COLO668 (cell line): ENCODE results near the gene DHRSX.
"Not testable (repeated sequence)": the region's sequence is repeated elsewhere in the genome, so short reads cannot be mapped to it uniquely, and the experiment has no call there.

Experiments used
- DNase-seq: peaks from one replicate; lab custom pipeline; 2025; ENCODE audit not compliant: unreplicated experiment; lab: John Stamatoyannopoulos, UW

Gene DHRSX

DNA sequence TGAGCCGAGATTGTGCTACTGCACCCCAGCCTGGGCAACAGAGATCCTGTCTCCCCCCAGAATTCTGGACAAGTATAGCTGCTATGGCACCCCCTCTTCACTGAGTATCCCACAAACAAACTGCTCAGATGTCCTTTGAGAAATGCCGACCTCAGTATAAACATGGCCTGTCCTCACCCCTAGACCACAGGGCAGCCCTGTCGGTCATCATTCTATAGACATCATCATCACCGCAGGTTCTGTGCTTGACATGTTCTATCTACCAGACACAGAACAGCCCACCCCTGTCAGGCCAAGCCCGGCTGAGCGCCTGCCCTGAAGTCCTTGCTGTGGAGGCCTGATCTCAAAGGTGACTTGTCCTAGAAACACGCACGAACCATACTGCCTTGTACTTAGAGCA is 232.9 kb downstream of the DHRSX start:
- no peak for DNase-seq

DNA sequence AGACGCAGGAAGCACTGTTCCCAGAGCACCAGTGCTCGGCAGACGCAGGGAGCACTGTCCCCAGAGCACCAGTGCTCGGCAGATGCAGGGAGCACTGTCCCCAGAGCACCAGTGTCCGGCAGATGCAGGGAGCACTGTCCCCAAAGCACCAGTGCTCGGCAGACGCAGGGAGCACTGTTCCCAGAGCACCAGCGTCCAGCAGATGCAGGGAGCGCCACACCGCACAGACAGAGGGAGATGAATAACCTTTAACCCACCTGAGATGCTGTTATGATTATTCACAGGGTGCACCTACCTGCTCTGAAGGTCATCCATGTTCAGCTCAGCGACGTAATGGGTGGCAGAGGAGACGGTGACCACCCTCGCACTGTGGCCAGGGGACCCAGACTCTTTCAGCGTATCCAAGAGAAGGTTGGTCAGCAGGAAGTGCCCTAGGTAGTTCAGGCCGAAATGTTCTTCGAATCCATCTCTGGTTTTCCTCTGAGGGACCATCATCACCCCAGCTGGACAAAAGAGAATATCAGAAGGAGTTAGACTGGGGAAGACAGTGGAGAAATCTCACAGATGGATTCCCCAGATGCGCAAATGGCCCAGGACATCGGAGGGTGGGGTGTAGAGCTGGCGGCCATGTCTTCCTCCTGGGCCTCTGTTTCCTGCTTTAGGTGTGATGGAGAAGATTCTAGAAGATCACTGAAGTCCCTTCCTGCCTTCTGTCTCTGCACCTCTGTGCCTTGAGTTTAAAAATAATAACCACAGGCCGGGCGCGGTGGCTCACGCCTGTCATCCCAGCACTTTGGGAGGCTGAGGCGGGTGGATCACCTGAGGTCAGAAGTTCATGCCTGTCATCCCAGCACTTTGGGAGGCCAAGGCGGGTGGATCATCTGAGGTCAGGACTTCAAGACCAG is 234.1 kb downstream of the DHRSX start:
- DNase-seq: no peak

DNA sequence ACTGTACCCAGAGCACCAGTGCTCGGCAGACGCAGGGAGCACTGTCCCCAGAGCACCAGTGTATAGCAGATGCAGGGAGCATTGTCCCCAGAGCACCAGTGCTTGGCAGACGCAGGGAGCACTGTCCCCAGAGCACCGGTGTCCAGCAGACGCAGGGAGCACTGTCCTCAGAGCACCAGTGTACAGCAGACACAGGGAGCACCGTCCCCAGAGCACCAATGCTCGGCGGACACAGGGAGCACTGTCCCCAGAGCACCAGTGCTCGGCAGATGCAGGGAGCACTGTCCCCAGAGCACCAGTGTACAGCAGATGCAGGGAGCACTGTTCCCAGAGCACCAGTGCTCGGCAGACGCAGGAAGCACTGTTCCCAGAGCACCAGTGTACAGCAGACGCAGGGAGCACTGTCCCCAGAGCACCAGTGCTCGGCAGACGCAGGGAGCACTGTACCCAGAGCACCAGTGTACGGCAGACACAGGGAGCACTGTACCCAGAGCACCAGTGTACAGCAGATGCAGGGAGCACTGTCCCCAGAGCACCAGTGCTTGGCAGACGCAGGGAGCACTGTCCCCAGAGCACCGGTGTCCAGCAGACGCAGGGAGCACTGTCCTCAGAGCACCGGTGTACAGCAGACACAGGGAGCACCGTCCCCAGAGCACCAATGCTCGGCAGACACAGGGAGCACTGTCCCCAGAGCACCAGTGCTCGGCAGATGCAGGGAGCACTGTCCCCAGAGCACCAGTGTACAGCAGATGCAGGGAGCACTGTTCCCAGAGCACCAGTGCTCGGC is 234.9 kb downstream of the DHRSX start:
- DNase-seq: not testable (repeated sequence)

DNA sequence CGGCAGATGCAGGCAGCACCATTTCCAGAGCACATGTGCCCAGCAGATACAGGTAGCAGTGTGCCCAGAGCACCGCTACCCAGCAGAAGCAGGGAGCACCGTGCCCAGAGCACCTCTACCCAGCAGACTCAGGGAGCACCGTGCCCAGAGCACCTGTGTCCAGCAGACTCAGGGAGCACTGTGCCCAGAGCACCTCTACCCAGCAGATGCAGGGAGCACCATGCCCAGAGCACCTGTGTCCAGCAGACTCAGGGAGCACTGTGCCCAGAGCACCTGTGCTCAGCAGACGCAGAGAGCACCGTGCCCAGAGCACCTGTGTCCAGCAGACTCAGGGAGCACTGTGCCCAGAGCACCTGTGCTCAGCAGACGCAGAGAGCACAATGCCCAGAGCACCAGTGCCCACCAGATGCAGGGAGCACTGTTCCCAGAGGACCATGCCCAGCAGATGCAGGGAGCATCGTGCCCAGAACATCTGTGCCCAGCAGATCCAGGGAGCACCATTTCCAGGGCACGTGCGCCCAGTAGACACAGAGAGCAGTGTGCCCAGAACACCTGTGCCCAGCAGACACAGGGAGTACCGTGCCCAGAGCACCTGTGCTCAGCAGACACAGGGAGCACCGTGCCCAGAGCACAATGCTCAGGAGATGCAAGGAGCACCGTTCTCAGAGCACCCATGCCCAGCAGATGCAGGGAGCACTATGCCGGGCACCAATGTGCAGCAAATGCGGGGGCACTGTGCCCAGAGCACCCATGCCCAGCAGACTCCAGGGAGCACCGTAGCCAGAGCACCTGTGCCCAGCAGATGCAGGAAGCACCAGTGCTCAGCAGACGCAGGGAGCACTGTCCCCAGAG is 236.4 kb downstream of the DHRSX start:
- DNase-seq: no peak

DNA sequence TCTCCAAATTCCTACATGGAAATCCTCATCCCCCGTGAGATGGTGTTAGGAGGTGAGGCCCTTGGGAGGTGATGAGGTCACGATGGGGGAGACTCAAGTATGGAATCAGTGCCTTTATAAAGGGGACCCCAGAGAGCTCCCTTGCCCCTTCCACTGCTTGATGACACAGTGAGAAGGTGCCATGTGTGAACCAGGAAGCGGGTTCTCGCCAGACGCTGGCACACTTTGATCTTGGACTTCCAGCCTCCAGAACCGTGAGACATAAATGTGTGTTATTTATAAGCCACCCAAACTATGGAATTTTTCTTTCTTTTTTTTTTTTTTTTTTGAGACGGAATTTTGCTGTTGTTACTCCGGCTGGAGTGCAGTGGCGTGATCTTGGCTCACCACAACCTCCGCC is 237.6 kb downstream of the DHRSX start:
- DNase-seq: no peak

DNA sequence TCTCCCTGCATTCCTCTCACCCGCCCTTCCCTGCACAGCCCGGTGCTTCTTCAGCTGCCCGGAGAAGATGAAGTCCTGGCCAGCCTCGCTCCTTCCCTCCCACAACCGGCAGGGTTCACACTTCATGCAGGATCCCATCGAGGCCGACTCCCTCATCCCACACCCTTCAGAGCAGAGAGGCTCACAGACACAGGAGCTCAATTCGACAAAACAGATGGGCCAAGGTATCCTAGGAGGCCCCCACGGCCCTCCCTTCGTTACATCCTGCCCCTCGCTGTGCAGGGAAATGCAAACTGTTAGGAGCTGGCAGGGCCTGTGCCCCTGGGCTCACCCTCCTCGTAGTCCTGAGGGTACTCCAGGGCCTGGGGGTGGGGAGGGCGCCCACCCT is 238.1 kb downstream of the DHRSX start:
- no peak for DNase-seq

DNA sequence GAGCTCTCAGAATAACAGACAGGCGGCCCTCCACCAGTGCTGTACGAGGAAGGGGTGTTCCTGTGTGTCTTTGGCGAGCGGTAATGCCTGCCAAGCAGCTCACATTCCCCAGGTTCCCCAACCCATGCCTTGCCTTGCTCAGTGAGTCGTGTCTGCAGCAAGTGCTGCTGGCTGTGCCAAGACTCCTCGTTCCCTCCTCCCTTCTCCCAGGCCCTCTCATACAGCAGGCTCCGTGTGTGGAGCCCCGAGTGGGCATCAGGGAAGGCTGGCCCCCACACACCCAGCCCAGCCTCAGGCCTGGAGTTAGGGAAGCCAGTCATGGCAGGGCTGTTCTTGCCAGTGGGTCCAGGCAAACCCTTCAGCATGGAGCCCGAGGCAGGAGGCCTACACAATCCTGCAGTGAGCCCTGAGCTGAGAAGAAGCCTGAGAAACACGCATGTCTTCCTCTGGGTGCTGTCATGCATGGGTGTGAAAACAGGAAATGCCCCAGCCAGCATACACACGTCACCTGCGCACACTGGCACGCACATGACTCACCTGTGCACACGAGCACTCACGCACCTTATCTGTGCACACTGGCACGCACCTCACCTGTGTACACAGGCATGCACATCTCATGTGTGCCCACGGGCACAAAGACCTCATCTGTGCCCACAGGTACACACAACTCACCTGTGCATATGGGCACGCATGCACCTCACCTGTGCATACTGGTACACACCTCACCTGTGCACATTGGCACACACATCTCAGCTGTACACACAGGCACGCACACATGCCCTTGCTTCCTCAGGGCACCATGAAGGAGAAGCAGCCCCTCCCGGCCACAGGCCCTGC is 238.7 kb downstream of the DHRSX start:
- DNase-seq: no peak

DNA sequence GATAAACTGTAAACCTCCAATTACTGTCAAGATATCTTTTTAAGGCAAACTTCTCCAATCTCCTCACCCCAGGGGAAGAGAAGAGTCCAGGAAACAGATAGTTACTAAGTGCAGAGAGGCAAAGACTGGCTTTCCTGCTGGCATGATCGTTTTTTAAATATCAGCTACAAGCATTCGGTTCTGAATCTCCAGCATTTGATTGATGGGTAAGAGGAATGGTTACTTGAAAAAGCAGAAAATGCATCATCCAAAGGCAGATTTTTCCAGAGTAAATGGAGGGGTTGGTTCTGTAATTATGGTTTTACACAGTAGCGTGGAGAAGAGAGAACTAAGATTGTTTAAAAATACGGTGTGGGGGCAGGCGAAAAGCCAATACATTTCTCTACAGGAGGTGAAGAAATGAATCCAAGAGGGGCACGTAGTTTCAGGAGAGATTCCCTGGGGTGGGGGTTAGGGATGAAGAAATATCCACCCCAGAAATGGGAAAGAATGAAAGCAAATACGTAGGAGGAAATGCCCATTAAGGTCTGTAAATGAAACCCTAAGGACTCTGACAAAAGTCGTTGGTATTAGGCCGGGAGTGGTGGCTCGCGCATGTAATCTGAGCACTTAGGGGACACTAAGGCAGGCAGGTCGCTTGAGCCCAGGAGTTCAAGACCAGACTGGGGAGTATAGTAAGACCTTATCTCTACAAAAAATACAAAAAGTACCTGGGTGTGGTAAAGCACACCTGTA is 248.3 kb downstream of the DHRSX start:
- DNase-seq: no peak

DNA sequence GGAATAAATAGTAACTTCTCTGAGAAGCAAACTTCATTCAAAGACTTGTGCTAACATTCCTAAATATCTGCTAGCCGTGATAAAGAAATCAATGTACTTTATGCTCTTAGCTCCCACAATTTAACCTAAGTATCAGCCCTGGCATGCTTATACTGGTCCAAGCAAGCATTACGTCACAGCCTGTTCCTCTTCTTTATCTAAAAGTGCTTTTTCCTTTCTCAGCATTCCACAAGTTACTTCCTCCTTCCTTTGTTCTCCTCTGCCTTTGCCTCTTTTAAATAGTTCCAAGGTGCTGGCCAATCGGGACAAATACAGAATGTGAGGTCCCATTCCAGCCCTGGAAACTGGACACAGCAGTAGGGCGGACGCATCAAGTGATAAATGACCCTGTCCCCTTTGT is 249.6 kb downstream of the DHRSX start:
- DNase-seq: no peak

DNA sequence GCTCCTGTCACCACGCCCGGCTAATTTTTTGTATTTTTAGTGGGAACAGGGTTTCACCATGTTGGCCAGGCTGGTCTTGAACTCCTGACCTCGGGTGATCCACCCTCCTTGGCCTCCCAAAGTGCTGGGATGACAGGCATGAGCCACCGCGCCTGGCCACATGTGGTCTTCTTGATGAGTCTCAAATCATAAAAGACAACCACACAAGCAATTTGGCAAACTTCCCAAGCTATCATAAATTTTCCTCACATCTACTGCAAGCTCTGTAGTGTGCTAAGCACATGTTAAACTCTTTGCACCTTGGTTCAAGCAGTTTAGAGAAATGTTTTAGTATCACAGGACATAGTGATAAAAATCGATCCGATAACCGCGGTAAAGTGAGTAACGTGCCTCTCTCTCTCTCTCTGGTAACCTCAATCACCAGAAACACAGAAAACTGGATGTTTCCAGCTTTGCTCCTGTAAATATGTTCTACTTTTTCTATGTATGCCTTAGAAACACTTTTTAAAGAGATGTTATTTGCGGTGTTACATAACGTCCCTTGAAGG is 256.8 kb downstream of the DHRSX start:
- no peak for DNase-seq

DNA sequence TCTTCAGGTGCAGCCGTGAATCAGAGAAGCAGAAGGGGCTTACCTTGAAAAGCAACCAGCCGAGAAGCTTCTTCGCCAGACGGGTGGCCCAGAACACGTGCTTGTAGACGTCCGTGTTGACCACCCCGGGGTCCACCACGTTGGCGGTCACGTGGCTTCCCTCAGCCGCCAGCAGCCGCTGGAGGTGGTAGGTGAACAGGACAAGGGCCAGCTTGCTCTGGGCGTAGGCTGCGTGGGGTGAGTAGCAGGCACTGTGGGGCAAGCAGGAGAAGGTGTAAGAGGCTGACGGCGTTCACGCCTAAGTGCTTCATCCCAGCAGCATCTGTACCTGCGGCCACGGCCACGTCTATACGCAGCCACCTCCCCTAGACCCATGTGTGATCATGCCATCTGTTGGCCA is 257.8 kb downstream of the DHRSX start:
- no peak for DNase-seq

DNA sequence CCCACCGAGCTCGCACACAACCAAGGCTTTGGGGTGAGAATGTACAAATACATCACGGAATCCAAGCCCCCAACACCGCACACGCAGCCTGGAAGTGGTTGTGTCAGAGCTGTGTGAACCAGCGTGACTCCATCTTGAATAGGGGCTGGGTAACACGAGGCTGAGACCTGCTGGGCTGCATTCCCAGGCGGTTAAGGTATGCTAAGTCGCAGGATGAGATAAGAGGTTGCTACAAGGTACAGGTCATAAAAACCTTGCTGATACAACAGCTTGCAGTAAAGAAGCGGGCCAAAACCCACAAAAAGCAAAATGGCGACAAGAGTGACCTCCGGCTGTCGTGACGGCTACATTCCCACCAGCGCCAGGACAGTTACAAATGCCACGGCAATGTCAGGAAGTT is 258.4 kb downstream of the DHRSX start:
- DNase-seq: no peak

DNA sequence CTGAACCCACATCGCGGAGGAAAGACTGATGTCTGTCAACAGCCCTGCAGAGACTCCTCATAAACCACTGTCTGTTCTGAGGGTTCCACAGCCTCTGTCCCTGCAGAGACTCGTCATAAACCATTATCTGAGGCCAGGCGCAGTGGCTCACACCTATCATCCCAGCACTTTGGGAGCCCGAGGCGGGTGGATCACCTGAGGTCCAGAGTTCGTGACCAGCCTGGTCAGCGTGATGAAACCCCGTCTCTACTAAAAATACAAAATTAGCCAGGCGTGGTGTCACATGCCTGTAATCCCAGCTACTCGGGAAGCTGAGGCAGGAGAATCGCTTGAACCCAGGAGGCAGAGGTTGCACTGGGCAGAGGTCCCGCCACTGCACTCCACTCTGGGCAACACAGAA is 259.3 kb downstream of the DHRSX start:
- DNase-seq: not testable (repeated sequence)

DNA sequence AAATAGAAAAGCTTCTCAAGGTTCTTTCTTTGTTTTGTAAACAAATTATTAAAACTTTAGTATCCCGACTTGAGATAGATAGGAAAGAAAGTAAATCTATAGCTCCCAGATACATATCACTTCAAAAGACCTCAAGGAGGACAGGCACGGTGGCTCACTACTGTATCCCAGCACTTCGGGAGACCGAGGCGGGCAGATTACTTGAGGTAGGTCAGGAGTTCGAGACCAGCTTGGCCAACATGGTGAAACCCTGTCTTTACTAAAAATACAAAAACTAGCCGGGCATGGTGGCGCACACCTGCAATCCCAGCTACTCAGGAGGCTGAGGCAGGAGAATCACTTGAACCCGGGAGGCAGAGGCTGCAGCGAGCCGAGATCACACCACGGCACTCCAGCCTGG is 260.0 kb downstream of the DHRSX start:
- DNase-seq: not testable (repeated sequence)

DNA sequence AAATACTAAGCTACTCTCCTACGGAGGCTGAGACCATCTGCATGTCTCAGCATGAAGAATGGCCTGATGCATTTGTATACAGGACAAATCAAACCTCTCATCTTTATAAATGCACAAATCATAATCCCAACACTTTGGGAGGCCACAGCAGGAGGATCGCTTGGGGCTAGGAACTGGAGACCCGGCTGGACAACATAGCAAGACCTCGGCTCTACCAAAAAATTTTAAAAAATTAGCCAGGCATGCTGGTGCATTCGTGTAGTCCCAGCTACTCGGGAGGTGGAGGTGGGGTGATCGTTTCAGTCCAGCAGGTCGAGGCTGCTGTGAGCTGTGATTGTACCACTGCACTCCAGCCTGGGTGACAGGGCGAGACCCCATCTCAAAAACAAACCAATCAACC is 262.8 kb downstream of the DHRSX start:
- DNase-seq: no peak

DNA sequence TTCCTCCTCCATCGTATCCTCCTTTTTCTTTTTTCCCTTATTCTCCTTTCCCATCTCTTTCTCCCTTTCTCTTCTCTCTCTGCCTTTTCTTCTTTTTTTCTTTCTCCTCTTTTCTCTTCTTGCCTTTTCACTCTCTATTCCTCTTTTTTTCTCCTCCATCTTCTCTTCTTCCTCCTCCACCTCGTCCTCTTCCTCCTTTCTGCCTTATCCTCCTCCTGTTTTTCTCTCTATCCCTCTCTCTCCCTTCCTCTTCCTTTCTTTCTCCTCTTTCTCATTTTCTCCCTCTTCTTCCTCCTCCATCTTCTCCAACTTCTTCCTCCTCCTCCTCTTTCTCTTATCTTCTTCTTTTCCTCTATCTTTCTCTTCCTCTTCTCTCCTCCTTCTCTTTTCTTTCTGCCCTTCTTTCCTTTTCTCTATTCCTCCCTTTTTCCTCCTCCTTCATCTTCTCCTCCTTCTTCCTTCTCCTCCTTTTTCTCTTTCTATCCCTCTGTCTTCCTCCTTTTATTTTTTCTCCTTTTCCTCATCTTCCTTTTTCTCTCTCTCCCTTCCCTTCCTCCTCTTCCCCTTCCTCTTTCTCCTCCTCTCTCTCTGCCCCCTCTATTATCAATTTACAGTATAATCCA is 269.1 kb downstream of the DHRSX start:
- no peak for DNase-seq

DNA sequence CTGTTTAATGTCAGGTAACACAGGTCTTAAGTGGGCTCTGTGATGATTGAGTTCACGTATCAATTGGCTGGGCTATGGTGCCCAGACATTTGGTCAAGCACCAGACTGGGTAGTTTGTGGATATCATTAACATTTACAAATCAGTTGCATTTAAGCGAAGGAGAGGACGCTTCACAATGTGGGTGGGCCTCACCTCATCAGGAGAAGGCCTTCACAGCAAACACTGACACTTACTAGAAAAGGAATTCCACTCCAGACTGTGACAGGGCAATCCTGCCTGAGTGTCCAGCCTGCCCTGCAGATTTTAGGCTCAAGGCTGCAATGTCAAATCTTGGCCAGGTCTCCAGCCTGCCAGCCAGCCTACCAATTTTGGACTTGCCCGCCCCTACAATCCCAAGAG is 270.3 kb downstream of the DHRSX start:
- DNase-seq: no peak

DNA sequence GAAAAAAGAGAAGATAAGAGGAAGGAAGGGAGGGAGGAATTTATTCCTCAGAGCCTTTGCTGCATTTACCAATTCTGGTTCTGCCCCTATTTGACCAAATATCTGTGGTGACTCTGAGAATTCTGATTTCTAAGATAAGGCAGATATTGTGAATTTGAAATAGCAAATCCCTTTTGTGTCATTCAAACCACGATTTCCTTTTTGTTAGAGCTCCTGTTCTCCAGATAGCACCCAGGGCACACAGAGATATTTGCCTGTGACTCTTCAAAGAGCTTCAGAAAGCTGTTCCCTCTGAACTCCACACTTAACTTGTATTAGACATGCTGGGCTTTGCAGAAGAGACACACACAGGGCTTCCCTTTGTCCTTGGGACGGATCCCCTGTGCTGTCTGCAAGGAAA is 272.2 kb downstream of the DHRSX start:
- DNase-seq: no peak
